Measurements from ENCODE around the gene RANBP17. TPM values are rescaled to one million over a fixed set of nuclear protein-coding genes. Genes with fewer than 3 reads are reported as not detected.

Gene RANBP17
- total and polyA plus RNA-seq, 8 donors, result 3.5 to 11.3 (median 7.9) TPM

DNA sequence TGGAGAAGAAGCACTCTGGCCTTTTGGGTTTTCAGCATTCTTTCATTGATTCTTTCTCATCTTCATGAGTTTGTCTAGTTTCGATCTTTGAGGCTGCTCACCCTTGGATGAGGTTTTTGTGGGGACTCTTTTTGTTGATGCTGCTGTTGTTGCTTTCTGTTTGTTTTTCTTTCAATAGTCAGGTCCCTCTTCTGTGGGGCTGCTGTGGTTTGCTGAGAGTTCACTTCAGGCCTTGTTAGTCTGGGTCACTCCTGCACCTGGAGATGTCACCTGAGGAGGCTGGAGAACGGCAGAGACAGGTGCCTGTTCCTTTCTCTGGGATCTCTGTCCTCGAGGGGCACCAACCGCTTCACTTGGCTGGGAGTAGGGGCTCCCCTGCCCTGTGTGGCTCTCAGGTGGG is 14.0 kb downstream of the RANBP17 start:
- FAIRE-seq (no peak), DNase-seq (no peak), ATAC-seq (no peak)
- Histone ChIP-seq H3K27me3 (no peaks in the 10 kb centered on the region), H3K4me3 (no peak overlapping the region), H3K4me1 (no peaks in the 10 kb centered on the region), H3K27ac (no peak overlapping the region), H3K9me3 (no peaks in the 10 kb centered on the region), H3K36me3 (no peaks in the 10 kb centered on the region)
- intact Hi-C loops (cut with DNase I), result no loop called here
- 94 to 100% methylated on average over 4 of the region's 4 CpGs for WGBS, 2 donors
- TF ChIP-seq, protein P1, sequence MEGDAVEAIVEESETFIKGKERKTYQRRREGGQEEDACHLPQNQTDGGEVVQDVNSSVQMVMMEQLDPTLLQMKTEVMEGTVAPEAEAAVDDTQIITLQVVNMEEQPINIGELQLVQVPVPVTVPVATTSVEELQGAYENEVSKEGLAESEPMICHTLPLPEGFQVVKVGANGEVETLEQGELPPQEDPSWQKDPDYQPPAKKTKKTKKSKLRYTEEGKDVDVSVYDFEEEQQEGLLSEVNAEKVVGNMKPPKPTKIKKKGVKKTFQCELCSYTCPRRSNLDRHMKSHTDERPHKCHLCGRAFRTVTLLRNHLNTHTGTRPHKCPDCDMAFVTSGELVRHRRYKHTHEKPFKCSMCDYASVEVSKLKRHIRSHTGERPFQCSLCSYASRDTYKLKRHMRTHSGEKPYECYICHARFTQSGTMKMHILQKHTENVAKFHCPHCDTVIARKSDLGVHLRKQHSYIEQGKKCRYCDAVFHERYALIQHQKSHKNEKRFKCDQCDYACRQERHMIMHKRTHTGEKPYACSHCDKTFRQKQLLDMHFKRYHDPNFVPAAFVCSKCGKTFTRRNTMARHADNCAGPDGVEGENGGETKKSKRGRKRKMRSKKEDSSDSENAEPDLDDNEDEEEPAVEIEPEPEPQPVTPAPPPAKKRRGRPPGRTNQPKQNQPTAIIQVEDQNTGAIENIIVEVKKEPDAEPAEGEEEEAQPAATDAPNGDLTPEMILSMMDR (IDR thresholded peaks at IDR 0.05), result no peak

DNA sequence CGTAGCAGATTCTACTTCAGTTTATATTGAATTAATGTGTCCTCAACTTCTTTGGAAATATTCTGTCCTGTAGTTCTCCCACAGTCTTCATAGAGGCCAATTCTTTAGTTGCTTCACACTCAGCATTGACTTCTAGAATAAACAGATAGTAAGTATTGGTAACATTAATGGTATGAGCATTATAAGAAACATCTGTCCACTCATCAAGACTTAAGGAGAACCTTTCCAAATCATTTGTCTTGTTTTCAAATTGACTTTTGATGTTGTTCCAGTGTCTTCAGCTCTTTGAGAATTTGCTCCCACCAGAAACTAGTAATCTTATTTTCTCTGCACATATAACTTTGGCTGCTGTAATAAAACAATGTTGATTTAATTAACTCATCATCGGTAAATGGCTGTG is 18.3 kb downstream of the RANBP17 start:
- Histone ChIP-seq H3K9me3 (no peaks in the 10 kb centered on the region), H3K4me1 (no peaks in the 10 kb centered on the region), H3K36me3 (no peaks in the 10 kb centered on the region), H3K27ac (no peak overlapping the region), H3K4me3 (no peak overlapping the region), H3K27me3 (no peaks in the 10 kb centered on the region)
- no peak for FAIRE-seq
- 94 to 97% methylated on average over 2 of the region's 2 CpGs for WGBS, 2 donors
- no peak for ATAC-seq
- TF ChIP-seq, protein P1 (IDR thresholded peaks at IDR 0.05), result no peak
- DNase-seq, result no peak
- intact Hi-C loops (cut with DNase I), result loop anchor here in 1 of 3 donors (5.0 kb wide), 1 partner anchor 127 kb away; no protein-coding TSS in a partner anchor

DNA sequence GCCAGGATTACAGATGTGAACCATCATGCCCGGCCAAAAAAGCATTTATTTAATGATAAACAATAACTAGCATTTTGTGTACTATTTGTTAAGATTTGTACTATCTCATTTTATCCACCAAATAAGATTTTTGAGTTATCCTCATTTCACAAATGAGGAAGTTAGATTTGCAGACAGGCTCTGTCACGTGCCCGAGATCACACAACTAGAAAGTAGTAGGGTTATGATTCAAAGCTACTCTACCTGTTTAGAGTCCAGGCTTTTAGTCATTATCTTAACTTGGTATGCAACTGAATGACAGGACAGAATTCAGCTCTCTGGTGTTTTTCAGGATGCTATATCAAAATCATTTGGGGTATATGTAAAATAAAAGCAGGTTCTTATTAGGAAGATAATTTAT is 20.5 kb downstream of the RANBP17 start:
- no peak for ATAC-seq

DNA sequence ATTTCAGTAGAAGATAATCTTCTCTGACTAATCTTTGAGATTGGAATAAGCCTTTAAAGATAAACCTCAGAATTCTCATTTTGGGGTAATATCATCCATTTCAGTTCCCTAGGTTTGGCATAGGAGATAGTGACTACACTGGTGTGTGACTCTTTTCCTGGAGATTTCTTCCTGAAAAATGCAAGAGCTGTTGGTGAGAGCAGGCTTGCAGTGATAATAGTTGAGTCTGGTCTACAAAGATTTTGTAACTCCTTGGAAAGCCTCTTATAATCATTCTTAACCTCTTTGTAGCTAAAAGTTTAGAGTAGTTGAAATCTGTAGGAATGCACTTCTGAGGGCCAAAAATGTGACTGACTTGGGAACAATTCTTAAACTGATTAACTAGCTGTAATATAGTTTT is 23.4 kb downstream of the RANBP17 start:
- FAIRE-seq, result no peak

More for the DNA sequence above, 20.5 kb downstream of the RANBP17 start:
- Histone ChIP-seq H3K4me3 (no peak overlapping the region), H3K4me1 (peaks cover 4 to 18% (median 10%) of the 10 kb centered on the region in 3 donors), H3K36me3 (no peaks in the 10 kb centered on the region), H3K9me3 (no peaks in the 10 kb centered on the region), H3K27ac (no peak overlapping the region), H3K27me3 (no peaks in the 10 kb centered on the region)
- 96 to 98% methylated on average over 3 of the region's 3 CpGs for WGBS, 2 donors
- TF ChIP-seq, protein P1 (IDR thresholded peaks at IDR 0.05), result no peak
- intact Hi-C loops (cut with DNase I), result loop anchor here in 1 of 3 donors (5.0 kb wide), 1 partner anchor 125 kb away; no protein-coding TSS in a partner anchor
- no peak for DNase-seq
- FAIRE-seq, result no peak

DNA sequence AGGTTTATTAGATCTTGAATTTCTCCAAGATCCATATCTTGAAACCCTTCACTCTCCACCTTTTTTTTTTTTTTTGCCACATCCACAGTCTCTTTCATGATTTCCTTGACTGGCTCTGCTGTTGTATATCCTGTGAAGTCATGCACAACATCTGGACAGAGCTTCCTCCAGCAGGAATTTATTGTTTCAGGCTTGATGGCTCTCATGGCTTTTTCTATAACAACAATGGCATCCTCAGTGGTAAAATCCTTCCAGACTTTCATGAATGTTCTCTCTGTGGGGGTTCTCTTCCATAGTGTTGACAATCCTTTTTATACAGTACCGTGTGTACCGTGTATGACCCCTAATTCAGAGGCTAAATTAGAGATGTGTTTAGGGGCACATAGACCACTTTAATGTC is 24.0 kb downstream of the RANBP17 start:
- Histone ChIP-seq H3K36me3 (no peaks in the 10 kb centered on the region), H3K27me3 (no peaks in the 10 kb centered on the region), H3K4me3 (no peak overlapping the region), H3K4me1 (peaks cover 4 to 18% (median 10%) of the 10 kb centered on the region in 3 donors), H3K27ac (no peak overlapping the region), H3K9me3 (no peaks in the 10 kb centered on the region)
- 78 to 89% methylated on average over 2 of the region's 2 CpGs for WGBS, 2 donors
- intact Hi-C loops (cut with DNase I), result no loop called here
- DNase-seq (no peak), ATAC-seq (peak in 3 of 4 donors; percentile 24 to 40 (median 26)), FAIRE-seq (no peak)
- TF ChIP-seq, protein P1 (IDR thresholded peaks at IDR 0.05), result no peak

More for the DNA sequence above, 23.4 kb downstream of the RANBP17 start:
- ATAC-seq (no peak), DNase-seq (no peak)
- Histone ChIP-seq H3K4me1 (peaks cover 4 to 18% (median 10%) of the 10 kb centered on the region in 3 donors), H3K4me3 (no peak overlapping the region), H3K27ac (no peak overlapping the region), H3K36me3 (no peaks in the 10 kb centered on the region), H3K9me3 (no peaks in the 10 kb centered on the region), H3K27me3 (no peaks in the 10 kb centered on the region)
- intact Hi-C loops (cut with DNase I), result no loop called here
- TF ChIP-seq, protein P1 (IDR thresholded peaks at IDR 0.05), result no peak

Data from pancreas (tissue), 10 donors.